HG02840 (cell line): ENCODE measurements around the gene TBC1D14.
"Not testable (repeated sequence)": the region's sequence is repeated elsewhere in the genome, so short reads cannot be mapped to it uniquely, and the experiment has no call there.

Experiments
- ATAC-seq: cut with Tn5 transposase; IDR thresholded peaks from one replicate; pipeline ENCODE4 v1.9.1; 2021; ENCODE audit warnings: mild to moderate bottlenecking, moderate library complexity, moderate number of reproducible peaks; ENCODE audit not compliant: unreplicated experiment, low FRiP score

Gene TBC1D14

GRCh38 chr4:6889736-6890324, 19.8 kb upstream of the TBC1D14 start:
- ATAC-seq, result no peak

GRCh38 chr4:6890358-6890757, 19.3 kb upstream of the TBC1D14 start:
- ATAC-seq, result no peak

DNA sequence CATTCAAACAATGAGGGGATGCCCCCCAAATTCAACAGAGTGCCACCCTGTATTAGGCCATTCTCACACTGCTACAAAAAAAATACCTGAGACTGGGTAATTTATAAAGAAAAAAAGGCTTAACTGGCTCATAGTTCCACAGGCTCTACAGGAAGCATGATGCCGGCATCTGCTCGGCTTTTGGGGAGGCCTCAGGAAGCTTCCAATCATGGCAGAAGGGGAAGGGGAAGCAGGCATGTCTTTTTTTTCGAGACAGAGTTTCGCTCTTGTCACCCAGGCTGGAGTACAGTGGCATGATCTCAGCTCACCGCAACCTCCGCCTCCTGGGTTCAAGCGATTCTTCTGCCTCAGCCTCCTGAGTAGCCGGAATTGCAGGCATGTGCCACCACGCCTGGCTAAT, 18.7 kb upstream of the TBC1D14 start:
- ATAC-seq, result not testable (repeated sequence)

DNA sequence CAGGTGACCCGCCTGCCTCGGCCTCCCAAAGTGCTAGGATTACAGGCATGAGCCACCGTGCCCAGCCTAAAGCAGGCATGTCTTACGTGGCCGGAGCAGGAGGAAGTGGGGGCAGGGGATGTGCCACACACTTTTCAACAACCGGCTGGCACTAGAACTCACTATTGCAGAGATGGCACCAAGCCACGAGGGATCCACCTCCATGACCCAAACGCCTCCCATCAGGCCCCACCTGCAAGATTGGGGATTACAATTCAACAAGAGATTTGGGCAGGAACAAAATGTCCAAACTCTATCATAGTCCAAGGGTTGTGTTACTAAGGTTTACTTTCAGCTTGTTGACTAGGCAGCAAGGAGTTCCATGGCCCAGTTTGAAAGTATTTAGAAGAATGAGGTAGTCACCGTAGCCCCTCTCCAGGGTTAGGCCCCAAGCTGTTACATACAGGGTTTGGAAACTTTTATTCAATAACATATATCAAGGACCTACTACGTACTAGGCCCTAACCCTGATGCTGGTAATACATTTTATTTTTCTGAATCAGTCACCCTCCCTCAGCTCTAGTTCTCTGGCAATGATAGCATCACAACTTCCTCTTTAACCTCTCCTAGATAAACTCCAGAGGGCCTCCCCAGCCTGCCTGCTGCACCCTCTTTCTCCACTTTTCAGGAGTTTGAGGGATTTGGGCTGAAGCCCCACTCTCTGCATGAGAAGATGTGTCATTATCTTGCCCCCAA, 18.0 kb upstream of the TBC1D14 start:
- no peak for ATAC-seq

DNA sequence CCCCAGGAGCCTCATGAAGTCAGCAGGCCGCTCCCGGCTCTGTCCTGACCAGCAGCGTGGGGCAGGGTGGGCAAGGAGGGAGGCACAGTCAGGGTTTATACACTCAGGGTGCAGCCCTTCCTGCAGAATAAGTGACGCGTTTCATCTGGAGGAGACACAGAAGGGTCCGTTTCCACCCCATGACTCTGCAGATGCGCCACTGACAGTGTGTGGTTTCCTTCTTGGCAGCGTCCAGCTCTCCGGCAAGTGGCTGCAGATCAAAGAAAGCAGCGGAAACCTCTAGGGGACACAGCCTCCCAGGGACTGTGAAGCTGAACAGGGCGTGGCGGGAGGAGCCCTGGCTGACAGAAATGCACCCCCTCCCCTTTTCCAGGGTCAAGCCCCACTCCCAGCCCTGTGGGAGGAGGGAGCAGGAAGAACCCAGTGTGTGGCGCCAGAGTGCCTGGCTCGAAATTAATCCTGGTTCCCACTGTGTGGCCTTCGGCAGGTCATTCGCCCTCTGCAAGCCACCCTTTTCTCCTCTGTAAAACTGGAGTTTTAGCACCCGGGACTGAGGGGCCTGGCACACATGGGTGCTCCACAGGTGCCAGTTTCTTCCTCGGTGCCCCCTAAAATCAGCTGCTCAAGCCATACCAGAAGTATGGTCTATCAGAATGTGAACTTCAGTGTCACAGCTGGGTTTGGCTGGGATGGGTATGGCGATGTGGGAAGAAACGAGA, 17.3 kb upstream of the TBC1D14 start:
- ATAC-seq, result no peak

DNA sequence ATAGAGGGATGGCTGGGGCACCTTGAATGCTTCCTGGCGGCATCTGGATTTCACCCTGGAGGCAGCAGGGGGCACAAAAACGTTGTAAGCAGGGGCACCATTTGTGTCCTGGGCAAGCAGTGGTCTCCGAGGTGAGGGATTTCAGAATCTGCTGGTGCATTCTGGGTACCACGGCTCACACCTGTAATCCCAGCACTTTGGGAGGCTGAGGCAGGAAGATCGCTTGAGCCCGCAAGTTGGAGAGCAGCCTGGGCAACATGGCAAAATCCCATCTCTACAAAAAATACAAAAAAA, 16.8 kb upstream of the TBC1D14 start:
- ATAC-seq, result no peak

DNA sequence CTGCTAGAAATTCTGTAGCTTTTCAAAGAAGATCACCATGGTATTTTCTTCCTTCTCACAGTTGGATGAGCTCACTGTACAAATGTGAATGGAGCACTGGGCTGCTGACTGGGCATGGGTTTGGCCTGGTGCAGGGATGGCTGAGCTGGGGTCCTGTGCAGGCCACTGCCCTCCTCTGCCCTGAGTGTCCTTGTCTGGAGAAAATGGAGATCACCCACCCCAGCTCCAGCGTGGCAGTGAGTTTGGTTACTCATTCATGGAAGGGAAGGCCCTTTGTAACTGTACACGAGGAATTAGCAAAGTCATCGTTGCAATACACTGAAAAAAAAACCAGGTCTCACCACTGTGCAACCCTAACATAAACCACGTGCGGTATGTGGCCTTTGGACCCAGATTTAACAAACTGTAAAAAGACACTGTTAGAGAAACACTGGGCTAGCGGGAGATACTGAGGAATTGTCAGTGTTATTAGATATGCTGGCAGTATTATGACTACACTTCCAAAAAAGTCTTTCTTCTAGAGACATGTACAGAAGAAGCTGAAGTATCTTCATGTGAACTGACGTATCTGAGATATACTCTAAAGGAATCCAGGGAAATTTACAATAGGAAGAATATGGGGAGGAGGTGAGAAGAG, 16.1 kb upstream of the TBC1D14 start:
- ATAC-seq, result no peak

DNA sequence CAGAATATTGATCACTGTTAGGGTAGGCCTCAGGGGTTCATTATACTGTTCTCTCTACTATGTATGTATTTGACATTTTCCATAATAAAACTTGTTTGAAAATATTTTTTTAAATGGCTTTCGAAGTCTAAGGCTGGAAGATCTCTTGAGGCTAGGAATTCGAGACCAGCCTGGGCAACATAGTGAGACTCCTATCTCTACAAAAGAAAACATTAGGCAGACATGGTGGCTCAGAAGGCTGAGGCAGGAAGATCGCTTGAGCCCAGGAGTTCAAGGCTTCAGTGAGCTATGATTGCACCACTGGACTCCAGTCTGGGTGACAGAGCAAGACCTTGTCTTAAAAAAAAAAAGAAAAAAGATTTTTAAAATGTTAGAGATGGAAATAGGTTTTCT, 15.5 kb upstream of the TBC1D14 start:
- ATAC-seq, result no peak

- no peak for ATAC-seq
Measured at GRCh38 chr4:6894528-6895498, 14.8 kb upstream of the TBC1D14 start.

DNA sequence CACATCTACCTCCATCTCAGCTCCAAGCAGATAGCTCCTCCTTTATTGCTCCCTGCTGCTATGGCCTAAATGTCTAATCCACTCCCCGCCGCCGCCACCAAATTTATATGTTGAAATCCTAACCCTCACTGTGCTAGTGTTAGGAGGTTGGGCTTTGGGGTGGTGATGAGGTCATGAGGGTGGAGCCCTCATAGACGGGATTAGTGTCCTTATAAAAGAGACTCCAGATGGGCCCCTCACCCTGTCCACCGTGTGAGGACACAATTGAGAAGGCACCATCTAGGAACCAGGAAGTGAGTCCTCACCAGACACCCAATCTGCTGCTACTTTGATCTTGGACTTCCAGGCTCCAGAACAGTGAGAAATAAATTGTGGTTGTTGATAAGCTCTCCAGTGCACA, 13.6 kb upstream of the TBC1D14 start:
- ATAC-seq, result no peak

- ATAC-seq, result no peak
Measured at GRCh38 chr4:6898763-6899162, 10.9 kb upstream of the TBC1D14 start.

DNA sequence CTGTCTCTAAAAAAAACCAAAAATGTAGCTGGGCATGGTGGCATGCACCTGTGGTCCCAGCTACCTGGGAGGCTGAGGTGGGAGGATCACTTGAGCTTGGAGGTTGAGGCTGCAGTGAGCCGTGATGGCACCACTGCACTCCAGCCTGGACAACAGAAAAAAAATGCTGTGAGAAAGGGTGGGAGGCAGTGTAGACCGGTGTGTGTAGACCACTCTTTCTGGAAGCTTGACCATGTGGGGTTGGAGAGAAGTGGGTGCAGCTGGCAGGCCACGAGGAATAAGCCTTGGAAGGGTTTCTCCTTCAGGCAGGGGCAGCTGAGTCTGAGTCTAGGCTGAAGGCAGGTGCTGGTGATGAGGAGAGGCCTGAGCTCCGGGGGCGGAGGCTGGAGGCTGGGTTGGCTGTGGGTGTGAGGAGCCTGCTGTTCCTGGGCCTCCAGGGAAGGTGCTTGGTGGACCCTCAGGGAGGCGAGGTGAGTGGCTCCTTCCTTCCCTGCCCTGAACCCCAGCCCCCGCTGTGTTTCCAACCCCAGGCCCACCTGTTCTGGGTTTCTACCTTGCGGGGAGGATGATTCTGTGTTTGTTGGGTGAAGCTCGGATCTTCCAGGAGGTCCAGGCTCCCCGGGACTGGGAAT, 9.3 kb upstream of the TBC1D14 start:
- no peak for ATAC-seq

DNA sequence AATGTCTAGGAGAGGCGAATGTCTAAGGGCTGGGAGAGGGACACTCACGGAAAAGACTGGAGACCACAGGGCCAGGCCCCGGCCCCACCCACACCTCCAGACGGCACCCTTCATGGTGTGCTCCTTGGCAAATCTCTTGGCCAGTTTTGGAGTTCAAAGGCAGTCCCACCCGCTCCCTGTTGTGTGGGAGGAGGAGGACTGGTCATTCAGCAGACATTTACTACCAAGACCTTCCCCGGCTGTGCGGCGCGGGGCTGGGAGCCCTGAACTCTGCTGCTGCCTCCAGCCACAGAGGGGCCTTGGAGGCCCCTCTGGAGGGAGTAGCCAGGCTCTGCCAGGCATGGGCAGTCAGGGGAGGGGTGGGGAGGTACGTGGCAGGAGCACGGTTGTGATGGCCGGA, 8.7 kb upstream of the TBC1D14 start:
- ATAC-seq, result no peak

- ATAC-seq, result no peak
Measured at GRCh38 chr4:6901669-6902317, 7.8 kb upstream of the TBC1D14 start.

GRCh38 chr4:6902318-6903042, 7.1 kb upstream of the TBC1D14 start:
- no peak for ATAC-seq

DNA sequence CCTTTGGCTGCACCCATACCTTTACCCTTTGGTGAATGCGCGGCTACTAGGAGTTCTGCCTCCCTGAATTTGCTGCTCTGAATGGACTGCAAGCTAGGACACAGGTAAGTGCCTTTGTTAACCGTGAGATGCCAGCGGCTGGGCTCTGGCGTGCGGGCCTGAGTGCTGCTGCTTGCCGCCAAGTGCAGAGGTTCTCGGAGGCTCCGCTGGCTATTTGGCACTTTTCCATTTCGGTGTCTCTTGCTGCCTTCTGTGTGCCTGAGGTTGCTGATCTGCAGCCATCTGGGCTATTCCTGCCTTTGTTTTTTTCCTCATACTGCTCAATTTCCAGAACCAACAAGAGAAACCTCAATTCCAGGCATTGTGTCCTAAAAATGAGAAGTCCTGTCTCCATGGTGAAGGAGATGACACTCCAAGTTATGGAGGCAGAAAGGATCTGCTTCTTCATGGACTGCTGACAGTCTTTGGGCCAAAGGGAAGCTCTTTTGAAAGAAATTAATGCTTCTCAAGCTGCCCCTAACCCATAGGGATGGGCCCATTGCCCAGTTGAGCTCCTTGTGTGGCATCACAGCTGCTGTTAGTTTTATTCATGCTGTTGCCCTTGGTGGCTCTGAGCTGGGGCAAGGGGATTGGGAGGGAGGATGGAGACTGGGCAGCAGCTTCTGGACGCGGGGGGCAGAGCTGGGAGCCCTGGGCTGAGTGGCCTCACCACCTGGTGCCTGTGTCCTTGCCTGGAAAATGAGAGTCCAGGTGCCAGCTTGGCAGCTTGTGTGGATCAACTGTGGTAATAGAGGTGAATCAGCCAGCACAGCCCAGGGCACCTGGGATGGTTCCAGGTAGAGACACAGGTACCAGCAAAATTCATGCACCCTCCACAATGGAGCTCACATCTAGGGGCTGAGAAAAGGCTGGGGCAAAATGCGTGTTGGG, 3.8 kb upstream of the TBC1D14 start:
- ATAC-seq, result no peak

GRCh38 chr4:6906486-6906885, 3.1 kb upstream of the TBC1D14 start:
- not testable (repeated sequence) for ATAC-seq
